ENCODE measurements around the gene FHIT.

Gene FHIT

DNA sequence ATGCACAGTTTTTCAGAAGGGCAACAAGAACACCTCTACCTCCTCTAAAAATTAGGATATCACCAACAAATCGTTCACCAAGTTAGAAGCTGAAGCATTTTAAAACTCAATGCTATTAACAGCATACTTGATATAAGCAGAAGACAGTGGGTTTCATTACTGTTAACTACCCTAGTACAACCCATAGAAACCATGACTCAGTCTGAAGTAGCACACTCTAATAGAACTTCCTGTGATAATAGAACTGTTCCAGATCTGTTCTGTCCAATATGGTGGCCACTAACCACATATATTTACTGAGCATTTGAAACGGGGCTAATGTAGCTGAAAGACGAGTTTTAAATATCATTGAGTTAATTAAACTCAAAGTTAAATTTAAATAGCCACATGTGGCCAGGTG is 1075.6 kb downstream of the FHIT start:
- DNase-seq (ENCODE audit: low read depth, low spot score), result no peak

DNA sequence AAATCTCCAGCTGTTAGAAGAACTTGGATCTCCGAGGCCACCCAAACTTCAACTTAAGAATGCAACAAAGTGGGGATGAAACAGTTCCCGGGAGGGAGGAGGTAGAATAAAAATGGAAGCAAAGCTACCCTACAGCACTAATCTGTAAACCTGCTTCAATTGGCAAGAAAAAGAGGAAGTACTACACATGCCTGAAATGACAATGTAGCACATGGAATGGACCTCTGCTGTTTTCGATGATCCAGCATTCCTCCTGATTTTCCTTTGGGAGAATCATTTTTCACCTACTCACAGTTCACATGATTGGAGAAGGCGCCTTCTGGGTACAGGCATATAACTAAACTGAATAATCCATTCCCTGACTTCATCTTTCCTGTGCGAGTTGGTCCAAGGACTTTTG is 1081.5 kb downstream of the FHIT start:
- no peak for DNase-seq (ENCODE audit: low read depth, low spot score)

DNA sequence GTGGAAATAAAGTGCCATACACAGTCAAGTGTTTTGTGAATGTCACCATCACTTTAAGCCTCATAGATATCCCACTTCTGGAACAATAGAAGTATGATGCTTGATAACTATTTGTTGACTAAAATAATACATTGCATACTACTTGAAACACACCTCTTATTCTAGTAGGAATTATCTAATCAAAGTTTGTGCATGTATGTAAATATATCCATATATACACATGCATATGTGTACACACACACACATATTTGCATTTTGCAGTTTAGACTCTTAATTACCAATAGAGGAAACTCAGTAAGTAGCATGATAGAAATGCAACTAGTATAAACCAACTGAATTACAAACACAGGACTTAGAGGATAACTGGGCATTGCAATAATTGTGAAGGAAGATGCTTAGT is 1084.1 kb downstream of the FHIT start:
- no peak for DNase-seq (ENCODE audit: low read depth, low spot score)

DNA sequence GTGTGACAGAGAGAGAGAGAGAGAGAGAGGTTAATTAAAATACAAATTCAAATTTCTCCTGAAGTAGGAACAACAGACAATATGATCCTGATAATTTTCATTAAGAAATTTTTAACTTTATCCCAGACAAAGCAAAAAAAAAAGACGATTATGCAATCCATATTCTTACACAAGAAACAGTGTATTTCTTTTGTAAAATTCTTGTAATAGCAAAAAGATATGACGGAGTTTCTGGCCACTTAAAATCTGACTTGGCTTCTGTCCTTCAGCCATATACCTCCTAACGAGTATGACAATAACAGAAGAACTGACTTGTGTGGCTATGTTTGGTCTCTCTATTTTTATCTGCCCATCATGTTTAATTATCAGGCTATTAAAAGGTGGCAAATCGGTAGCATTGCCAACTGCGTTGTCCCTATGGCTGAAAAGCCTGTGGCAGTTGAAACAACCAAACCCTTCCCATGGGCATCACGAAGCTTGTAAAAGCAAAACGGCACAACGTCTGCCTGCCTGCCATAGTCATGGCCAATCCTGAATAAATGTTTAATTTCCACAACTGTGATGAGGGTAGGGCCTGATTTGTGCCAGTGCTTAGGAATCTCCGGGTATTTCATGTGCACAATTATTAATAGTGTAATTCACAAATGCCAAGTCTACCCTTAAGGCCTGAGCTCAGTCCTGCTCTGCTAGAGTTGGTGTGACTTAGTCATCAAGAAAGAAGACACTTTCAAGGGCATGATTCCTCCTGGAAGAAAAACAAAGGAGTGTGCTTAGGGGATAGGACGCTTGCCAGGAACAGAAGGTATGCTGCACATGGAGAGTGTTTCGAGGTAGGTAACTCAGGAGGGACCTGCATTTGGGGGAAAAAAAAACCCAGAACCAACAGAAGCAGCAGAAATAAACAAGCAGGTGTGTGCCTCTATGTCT is 1090.2 kb downstream of the FHIT start:
- DNase-seq (ENCODE audit: low read depth, low spot score), result no peak

DNA sequence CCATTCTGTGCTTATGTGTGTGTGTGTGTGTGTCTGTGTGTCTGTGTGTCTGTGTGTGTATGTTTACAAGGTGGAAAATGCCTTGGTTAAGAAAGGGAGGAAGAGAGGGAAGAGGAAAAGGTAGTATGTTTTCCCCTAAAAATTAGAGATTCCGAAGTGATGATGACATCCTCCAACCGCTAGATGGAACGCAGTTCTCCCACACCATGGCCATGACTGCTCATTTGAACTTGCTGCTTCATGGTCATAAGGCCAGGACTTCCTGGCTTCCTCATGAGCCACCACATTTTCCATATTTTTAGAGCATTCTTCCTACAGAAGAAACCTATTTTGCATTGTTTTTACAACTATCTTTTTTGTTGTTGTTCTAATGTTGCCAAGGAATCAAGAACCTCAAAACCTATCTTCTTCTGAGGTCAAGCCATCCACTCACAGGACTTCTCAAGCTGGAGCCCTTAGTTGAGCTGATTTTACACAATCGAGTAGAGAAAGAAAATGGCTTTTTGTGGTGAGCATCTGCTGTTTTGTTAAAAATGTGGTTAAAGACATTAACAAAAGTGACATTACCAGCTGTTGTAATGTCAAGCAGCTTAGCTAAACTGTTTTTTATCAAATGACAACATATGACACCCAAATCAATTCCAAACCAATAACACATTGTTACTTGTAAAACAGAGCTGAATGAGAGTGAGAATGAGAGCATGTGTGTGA is 1091.0 kb downstream of the FHIT start:
- no peak for DNase-seq (ENCODE audit: low read depth, low spot score)

DNA sequence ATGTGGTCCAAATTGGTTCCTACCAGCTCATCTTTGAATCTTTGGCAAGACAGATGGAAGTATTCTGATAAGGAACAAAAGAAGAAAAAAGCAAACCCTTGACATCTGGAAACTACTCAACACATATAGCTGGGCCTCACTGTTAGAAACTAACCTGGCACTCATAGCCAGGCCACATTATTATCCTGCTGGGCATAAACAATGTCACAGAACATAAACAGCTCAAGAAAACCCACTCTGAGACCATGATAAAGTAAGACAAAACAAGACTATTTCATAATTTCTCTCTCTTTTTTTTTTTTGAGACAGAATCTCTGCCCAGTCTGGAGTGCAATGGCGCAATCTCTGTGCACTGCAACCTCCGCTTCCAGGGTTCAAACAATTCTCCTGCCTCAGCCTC is 1093.2 kb downstream of the FHIT start:
- no peak for DNase-seq (ENCODE audit: low read depth, low spot score)

DNA sequence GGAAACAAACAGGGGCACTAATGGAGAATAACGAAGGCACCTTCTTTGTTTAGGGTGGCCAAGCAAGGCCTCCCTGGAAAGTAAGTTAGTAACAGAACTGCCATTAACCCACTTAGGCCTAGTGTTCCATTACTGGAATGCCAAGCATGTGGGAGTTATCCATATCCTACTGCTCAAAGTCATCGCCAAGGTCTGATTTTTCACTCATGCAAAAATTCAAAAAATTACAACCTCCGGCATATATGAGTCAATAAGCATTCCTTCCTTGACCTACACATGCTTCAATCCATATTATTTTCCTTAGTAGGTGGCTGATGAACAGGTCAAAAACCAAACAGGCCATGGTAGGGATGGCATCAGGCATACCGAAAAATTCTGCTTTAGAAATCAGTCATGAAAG is 1097.2 kb downstream of the FHIT start:
- DNase-seq (ENCODE audit: low read depth, low spot score), result no peak

DNA sequence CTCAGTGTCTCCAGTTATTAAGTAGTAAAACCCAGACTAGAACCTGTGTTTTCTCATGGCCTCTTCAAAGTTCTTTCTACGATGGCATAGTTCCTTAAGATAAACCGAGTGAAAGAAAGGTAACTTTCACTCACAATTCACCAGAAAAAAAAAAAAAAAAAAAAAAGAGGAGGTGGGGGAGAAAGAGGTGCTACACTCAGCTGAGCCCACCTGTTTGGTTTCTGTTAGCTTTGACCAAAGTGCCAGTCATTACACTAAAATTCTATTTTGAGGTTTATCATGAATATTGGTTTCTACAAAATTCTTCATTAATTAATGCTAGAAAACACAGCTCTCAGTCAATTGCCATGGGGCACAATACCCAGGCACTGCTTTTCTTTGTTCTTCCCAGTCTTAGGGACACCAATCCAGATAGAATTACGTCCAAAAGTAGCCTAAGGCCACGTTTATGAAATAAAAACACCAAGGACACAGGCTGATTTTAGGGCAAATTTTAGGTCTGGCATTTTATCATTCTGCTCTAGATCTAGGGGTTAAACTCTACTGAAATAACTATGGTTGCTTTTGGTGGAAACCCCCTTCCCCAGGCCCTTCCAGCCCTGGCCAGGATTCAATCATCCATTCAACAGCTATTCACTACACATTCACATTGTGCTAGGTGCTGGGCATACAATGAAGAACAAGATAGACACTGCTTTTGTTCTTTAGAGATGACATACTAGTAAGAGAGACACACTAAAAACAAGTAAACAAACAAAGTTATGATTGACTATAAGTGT is 1097.8 kb downstream of the FHIT start:
- no peak for DNase-seq (ENCODE audit: low read depth, low spot score)

DNA sequence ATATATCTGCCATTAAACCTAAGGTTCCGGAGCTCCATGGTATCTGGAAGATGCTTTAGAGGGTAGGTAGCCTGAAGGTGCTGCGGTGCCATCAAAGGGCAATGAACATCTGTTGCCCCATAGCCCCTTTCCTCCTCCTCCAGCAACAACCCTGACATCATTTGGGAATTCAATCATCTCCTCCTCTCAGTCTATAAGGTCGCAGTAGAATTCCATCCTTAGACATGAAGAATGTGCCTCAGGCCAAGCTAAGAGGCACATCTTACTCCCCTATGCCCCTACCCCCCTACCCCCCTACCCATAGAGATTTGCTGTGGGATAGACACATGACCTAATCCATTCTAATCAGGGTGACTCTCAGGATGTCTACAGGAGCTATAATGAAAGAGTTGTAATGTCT is 1101.8 kb downstream of the FHIT start:
- no peak for DNase-seq (ENCODE audit: low read depth, low spot score)

DNA sequence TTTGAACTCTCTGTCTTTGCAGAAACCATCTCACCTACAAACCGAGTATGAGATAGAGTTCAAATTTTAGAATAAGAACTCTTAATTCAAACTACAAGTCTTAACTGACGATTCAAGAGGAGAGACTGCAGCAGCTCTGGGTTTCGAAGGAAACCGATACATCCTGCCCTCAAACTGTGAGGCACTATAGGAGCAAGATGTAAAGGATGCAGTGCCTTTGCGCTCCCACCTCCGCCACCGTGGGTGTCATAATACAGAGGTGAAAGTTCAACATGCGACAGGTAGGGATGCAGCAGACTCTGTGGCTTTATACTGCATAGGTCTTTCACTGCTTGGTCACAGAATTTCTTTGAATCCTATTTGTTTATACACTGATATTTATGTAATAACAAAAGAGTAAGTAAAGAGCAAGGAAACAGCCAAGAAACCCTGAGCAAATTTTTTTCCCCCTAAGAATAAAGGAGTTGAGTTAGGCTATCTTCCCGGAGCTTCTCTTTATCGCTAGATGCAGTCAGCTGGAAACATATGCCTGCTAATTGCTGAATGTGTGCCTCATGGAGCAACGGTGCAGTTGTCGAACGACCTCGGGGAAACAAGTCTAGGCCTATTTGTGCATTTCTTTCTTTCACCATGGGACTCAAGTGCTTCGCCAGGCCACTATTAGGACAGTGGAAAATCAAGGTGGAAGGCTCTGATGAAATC is 1103.9 kb downstream of the FHIT start:
- no peak for DNase-seq (ENCODE audit: low read depth, low spot score)

DNA sequence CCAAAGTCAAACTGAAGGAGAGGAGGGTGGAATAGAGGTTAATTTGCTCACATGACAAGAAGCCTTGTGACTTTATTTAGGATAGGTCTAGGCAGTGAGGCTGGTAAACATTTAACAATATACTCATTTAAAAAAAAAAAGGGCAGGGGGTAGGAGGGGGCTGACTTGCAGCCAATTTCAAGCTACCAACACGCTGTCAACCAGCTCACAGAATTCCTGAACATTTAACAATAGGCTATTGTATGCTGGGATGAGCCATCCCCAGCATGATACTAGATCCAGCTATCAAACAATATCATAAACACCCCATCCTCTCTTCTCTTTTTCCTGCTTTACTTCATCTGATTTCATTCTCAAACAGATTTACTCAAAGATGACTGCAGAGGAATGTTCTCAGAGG is 1105.1 kb downstream of the FHIT start:
- no peak for DNase-seq (ENCODE audit: low read depth, low spot score)

DNA sequence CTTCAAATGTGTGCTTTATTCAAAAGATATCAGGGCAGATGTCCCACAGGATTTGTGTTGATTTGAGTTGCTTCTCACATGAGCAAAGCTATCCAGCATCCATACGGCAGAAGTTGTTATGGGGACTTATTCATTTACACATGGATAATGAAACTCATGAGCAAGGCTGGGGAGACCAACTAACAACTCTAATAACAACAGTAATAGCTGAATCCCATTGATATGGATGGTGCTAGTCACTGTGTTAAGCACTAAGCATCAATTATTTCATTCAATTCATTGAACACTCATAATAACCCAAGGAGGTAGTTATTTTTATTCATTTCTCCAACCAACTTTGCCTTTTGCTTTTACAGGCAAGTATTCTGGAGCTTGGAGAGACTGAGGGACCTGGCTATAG is 1107.2 kb downstream of the FHIT start:
- DNase-seq (ENCODE audit: low read depth, low spot score), result no peak

DNA sequence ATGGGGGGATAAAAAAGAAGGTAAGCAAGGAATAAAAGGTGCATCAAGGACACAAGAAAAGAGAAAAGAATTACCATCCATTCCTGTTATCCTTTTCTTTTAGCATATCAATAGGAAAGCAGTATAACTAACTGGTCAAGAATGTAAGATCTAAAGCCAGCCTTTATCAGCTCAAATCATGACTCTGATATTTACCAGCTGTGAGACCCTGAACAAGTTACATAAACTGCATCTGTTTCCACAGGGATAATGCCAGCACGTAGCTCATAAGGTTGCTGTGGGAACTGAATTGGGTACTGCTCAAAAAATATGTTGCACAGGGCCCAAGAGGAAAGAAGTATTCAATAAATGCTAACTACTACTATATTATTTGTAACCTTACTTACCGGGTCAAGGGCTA is 1109.2 kb downstream of the FHIT start:
- no peak for DNase-seq (ENCODE audit: low read depth, low spot score)

DNA sequence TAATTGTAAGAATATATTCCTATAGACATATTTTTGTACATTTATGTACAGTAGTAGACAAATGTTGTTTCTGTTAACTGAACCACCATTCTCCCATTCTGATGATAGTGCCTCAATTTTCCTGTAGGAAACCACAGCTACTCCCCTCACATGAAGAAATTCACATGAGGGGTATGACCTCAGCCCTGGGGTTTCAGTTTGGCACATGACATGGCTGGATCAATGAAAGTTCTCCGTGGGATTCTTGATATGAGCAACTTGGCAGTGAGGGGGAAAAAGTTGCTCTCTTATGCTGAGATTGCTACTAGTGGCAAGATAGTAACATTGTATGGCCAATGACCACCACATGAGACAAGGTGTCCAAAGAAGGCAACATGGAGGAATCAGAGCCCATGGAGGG is 1111.1 kb downstream of the FHIT start:
- no peak for DNase-seq (ENCODE audit: low read depth, low spot score)

DNA sequence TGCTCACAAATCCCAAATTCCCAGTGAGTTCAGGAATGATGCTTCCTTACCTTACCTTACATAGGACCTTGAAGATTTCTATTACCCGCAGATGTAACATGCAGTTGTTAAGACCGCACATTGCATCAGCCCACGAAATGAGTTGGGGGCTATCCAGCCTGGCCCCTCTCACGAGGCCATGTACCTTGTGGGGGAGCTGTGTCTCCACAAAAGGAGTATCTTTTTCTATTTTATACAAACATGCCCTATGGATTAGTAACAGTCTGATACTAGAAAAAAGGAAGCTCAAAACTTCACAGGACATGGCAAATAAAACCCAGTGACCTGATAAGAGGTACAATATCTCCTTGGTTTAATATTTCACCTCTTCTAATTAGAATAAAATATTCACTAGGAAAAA is 1114.7 kb downstream of the FHIT start:
- no peak for DNase-seq (ENCODE audit: low read depth, low spot score)

DNA sequence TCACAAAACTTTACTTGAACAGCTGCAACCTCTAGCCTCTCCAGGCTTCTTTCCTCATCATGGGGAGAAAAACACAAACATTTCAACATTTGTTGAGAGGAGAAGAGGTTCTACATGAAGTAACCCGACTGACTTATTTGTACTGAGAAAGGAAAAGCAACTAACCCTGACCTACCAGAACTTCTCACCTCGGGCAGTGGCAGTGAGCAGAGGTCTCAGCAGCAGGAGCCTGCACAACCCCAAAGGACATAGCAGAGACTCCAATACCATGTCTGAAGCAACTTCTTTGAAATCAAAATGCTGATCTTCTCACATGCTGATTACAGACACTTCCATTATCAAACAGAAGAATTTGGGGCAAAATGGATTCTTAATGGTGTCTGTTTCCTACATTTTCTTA is 1115.8 kb downstream of the FHIT start:
- DNase-seq (ENCODE audit: low read depth, low spot score), result no peak

DNA sequence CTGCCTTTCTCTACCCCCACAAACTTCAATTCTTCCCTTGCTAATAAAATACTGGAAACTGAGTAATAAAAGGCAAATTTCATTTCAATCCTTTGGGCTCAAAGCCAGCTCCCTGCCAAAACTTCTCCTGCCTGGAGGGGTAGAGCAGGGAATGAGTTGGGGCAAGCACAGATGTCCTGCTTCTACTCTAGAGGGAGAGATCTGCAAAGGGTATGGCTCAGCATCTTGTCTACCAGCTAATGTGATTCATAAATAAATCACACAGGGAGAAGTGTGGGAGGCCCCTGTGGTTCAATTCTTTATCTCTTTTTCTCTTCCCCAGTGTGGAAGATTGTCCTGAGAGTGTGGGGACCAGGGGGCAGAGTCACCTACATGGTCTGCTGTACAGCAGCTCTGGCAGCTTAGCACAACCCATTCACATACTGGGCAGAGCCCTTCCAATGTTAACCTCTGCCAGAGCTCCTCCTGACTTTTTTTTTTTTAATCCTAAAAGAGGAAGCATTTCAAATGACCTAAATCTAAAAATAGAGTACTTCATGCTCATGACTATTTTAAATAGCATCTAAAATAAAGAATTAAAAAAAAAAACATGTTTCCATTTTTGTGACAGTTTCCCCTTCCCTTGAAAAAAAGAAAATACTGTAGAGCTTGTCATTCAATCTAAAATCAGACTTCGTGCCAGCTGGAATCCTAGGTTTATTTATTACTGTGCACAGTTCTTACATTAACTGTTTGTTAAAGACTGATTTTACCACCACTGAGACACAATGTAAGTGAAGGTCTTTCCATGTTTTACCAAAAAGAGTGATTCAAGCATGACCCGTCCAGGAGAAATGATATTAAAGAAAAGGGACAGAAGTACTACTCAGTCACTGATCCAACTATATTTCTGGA is 1117.7 kb downstream of the FHIT start:
- no peak for DNase-seq (ENCODE audit: low read depth, low spot score)

DNA sequence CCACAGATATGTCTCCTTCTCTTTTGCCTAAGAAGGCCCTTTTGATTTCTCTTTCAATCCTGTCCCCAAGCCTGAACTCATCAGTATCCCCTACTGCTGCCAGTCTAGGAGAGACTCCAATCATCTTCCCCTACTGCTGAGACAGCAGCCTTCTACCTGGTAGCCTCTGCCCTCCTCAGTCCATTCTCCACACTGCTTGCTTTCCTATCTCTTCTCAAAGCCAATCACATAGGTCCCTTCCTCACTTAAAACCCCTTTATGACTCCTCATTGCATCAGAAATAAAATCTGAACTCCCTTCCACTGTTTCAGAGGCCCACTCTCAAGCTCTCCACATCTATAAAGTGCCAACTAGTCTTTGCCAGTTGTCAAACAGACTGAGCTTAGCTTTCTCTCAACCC is 1119.6 kb downstream of the FHIT start:
- no peak for DNase-seq (ENCODE audit: low read depth, low spot score)

DNA sequence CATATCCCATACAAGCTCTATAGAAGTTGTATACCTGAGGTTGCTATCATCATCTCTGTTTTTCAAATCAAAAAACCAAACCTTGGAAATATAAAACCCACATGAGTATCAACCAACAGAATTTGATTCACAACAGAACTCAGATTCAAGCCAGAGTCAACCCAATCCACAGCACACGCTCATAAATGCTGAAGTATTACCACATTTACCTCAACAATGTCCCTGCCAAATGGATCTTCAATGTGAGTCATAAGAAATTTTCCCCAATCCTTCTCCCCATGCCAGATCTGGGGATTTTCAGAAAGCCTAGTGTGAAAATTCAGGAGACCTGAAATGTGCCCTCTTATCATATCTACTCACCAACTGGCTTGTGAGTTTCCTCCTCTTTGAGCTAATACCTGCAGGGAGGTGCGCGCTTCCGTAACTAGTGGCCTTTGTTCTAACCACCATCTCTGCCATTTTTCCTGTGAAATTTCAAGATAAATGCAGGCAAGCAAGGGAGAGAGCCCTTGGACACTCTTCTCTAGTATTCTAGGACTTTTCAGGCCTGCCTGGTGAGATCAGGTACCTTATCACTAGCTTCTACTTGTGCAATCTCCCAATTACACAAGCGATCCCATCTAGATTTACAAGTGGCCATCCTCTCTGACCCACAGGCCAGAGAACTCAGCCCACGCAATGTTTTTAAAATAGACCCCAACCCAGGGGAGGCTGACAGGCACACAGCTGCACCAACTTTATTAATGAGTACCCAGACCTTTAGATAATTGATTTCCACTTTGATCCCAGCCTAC is 1124.5 kb downstream of the FHIT start:
- no peak for DNase-seq (ENCODE audit: low read depth, low spot score)

DNA sequence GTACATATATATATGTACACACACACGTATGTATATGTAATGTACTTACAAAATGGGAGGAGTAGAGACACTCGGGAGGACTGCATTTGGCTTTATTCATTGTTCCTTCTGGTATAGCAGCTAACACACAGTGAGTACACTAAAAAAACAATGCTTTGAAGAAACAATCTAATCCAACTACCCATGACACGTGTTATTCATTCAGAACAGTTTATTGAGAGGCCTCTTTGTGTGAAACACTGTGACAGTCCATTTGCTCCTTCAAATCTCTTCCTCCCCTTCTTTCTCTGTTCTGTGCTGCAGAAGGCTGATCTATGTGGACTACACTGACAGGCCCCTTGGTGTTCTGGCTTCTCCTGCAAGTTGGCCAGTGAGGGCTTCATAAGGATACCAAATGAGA is 1125.6 kb downstream of the FHIT start:
- DNase-seq (ENCODE audit: low read depth, low spot score), result no peak
